Activated CD4-positive, alpha-beta T cell treated with anti-CD3 and anti-CD28 coated beads for 48 hours (primary cell): ENCODE measurements around the gene TCEAL7.

Experiments
- DNase-seq: peaks from one replicate; pipeline ENCODE4 v3.0.0-alpha.2; 2020

The TCEAL7 gene

DNA sequence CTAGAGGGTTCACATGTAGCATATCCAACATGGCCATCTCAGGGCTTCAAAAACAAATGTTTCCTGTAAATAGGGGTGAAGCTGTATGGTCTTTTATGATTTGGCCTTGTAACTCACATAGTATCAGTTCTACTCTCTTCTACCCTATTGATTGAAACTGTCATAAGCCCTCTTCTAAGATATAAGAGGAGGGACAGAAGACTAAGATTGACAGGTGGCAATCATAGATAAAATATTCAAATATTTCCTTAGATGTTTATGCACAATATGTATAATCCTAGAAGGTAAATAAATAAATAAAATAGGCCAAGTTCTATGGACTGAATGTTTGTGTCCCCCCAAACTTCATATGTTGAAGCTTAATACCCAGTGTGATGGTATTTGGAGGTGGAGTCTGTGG lies 39.4 kb downstream of the TCEAL7 start:
- DNase-seq = no peak

DNA sequence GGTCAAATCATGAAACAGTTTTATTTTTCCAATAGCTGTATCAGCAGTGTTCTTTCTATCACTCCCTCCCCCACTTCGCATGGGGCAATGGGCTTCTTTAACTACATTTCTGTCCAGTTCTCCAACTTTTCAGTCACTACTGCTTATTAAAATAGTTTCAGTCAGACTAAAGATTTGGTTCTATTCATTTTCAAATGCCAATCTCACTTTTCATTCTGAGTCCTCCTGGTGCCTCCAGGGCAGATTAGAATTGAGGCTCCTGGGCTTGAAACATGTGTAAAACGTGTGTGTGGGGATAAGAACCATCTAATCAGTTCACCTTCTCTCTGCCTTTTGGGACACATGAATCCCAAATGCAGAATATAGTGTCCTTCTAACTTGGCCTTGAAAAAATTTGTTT lies 42.8 kb downstream of the TCEAL7 start:
- no peak for DNase-seq

DNA sequence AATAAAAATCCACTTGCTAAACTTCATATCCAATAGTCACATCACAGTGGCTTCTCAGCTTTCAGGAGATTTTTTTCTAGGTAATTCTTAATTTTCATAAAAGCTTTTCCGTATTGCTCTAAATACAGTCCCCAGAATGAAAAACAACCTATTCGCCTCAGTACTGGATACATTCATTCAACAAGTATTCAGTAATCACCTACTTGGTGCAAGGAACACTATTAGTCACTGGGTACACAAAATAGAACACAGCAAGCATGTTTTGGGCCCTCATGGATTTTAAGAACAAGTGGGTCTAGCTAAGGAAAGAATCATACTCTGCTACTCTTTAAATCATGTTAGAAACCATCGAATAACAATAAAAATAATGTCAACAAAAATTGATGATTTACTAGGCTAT lies 43.5 kb downstream of the TCEAL7 start:
- DNase-seq = no peak

DNA sequence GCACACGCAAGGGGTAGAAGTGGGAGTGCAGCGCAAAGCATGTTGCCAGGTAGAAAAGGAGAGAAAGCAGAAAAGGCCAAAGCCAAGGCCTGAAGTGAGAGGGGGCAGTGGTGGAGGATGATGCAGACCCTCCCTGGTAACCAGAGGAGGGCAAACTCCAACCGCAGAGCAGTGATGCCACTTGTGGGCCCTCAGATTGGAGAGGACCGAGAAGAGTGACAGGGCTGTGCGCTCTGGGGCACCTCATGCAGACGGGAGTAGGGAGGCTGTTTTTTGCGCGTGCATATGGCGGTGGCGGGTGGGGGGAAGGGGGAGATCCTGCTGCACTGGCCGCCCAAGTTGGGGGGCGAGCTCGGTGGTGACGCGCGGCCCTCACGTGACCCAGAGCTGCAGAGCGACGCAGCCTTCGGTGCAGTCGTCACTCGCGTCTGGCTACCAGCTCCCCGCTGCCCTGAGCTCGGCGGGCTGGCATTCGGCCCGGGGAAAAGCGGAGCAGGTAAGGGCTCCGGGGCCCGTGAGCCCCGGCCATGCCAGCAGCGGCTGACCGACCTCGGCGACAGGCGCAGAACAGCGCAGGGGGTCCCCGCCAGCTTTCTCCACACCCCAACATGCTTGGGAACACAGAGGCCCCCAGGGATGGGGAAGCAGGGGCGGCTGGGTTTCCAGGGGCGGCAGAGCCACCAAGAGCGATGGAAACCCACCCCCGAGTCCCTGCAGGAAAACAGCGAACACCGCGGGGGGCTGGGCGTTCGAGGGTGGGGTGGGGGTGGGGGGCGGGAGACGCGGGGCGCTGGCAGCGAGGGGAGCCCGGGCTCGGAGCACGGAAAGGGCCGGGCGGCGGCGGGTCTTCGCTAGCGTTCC lies 46.3 kb downstream of the TCEAL7 start, which contains the start of gene BEX3:
BEX3 (plus strand) TSS at position 421 of the 861 bp plus-strand sequence. CDS start 984 bp downstream, outside the sequence.
- DNase-seq = peak; percentile 51

DNA sequence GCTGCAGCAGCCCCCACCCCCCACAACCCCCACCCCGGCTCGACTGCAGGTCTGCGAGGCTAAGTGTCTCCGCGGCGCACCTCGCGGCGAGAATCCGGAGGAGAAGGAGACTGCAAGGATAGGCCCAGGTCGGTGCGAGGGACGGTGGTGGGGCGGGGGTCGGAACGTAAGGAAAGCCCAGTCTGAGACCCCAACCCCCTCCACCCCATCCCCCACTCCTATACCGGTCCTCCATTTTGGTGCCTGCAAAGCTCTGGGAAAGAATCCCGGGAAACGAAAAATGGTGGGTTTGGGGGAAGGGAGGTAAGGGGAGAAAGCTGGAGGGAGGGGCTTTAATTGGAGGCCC lies 46.9 kb downstream of the TCEAL7 start:
- DNase-seq = peak; percentile 10

DNA sequence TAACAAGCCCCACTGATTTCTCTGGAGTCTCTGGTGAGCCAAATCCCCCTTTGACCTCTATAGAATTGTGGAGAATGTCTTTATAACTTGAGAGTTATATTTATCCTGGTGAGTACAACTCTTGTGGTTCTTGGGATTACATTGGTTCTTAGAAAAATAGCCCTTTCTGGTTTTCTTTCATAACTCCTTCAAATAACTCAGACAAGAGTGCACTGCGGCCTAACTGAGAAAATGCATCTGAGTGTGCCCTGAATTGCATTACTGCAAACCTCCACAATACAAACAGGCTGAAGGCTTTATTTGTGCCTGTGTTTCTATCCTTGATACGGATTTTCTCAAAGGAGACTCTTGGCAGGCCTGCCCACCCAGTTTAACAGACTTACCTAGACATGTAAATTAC lies 49.0 kb downstream of the TCEAL7 start:
- no peak for DNase-seq
